Uterus (tissue), 2 donors: ENCODE measurements around the gene ELOVL2.

Source experiments
- POLR2A ChIP-seq, 2 donors: fragments of 450-650 bp; IDR thresholded peaks; one replicate each; pipeline ENCODE4 v1.6.1; 2016; ENCODE audit warnings: antibody characterized with exemption in 2 of 2, mild to moderate bottlenecking in 1 of 2, moderate library complexity in 1 of 2
- TF ChIP-seq, protein P1 (sequence below), 4 experiments: fragments of 200-600 bp in 2 of 4; fragments of 450-650 bp in 2 of 4; sonication (generic) in 2 of 4; IDR thresholded peaks; one replicate each; pipeline ENCODE4 v1.5.1; 2016 to 2019; ENCODE audit warnings: antibody characterized with exemption in 4 of 4, mild to moderate bottlenecking in 2 of 4, moderate library complexity in 1 of 4

DNA sequence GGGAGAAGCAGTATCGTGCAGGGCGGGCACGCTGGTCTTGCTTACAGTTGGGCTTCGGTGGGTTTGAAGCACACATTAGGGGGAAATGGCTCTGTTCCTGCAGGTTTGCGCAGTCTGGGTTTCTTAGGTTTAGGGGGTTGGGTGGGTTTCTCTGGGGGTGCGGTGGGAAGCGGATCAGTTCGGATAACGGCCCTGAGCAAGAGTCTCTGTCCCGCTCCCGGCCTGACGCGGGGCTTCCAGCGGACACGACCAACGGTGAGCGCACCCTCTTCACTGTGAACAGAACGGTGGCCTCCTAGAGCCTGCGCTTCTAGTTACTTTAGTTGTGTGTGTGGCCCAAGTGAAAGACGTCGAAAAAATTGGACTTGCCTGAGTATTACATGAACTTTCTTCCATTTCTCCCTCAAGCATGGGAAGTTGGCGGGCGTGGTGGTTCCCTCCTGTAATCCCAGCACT, 635 bp upstream of the ELOVL2 start:
- no peak for TF ChIP-seq POLR2A (IDR thresholded peaks at IDR 0.05)
- TF ChIP-seq, protein P1, sequence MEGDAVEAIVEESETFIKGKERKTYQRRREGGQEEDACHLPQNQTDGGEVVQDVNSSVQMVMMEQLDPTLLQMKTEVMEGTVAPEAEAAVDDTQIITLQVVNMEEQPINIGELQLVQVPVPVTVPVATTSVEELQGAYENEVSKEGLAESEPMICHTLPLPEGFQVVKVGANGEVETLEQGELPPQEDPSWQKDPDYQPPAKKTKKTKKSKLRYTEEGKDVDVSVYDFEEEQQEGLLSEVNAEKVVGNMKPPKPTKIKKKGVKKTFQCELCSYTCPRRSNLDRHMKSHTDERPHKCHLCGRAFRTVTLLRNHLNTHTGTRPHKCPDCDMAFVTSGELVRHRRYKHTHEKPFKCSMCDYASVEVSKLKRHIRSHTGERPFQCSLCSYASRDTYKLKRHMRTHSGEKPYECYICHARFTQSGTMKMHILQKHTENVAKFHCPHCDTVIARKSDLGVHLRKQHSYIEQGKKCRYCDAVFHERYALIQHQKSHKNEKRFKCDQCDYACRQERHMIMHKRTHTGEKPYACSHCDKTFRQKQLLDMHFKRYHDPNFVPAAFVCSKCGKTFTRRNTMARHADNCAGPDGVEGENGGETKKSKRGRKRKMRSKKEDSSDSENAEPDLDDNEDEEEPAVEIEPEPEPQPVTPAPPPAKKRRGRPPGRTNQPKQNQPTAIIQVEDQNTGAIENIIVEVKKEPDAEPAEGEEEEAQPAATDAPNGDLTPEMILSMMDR (IDR thresholded peaks at IDR 0.05): no peak
